OCI-M2 (cell line): Measurements from ENCODE around the gene ALPK3.

Experiments
- DNase-seq: peaks from one replicate; lab custom pipeline; 2025; ENCODE audit not compliant: unreplicated experiment; lab: John Stamatoyannopoulos, UW

Gene ALPK3

DNA sequence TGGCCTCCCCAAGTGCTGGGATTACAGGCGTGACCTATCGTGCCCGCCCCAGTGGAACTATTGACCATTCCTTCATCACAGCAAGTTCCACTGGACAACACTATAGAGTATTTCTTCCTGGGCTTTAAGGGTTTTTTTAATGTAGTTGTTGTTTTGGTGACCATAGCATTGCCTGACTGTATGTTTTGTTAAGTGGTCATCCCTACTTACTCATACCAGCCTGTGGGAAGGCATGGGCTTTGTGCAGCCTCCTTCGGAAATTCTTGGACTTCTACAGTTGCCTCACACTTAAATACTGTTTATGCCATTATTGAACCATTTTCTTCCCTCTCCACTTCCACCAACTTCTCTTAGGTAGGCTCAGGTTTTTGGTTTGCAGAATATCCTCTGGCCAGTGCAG, 19.9 kb upstream of the ALPK3 start:
- no peak for DNase-seq

DNA sequence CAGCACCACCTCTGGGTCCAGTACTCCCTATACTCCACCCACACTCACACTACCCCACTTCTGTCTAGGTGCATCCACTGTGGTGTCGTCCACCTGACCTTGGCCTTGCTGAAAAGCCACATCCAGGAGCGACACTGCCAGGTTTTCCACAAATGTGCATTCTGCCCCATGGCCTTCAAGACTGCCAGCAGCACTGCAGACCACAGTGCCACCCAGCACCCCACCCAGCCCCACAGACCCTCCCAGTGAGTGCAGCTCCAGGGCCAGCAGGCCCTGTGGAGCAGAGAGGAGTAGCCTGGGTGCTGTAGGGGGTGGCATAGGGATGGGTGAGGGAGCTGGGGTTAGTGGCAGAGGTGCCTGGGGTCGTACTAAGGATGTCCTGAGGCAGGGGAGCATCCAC, 19.4 kb upstream of the ALPK3 start:
- DNase-seq: no peak

- DNase-seq: no peak
Measured at GRCh38 chr15:84798436-84798946, 18.7 kb upstream of the ALPK3 start.

DNA sequence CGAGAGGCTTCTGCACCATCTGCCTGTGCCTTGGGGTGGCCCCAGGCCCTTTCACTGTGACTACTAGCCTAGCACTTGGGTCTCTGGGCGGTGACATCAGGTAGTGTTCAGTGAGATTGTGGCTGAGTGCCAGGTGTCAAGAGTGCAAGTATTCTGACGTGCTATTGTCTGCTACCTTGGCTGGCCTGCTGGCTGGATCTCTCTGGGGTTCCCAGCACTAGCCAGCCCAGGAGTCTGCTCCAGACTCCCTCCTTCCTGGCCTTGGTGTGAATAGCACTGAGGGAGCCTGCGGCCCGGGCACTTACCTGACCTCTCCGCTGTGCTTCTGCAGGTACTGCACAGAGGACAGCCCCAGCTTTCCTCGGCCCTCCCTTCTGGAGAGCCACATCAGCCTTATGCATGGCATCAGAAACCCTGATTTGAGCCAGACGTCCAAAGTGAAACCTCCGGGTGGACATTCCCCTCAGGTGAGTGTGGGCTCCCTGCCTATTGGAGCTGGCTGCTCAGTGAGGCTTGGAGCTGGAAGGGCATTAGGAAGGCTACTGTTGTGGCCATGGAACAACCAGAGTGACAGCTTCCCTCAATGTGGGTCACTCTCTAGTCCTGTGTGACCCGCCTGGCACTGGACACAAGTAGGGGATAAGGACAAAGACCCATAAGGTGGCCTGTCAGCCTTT, 17.5 kb upstream of the ALPK3 start:
- DNase-seq: no peak

DNA sequence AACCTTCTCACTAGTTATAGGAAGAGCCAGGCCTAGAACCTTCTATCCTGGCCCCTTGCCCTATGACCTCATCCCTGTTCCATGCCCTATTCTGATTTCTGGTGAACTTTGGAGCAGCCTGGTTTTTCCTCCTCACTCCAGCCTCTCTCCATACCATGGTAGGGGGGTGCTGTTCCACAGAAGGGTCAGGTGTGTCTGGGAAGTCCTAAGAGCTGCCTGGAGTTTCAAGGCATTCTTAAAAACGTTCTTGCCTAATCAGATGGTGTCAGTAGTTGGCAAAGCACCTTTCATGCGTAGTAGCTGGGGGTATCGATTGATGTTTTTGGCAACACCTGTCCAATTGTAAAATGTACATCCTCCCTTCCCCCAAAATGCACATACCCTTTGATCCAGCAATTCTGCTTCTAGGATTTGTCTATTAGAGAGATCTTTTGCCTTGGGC, 16.8 kb upstream of the ALPK3 start:
- no peak for DNase-seq

DNA sequence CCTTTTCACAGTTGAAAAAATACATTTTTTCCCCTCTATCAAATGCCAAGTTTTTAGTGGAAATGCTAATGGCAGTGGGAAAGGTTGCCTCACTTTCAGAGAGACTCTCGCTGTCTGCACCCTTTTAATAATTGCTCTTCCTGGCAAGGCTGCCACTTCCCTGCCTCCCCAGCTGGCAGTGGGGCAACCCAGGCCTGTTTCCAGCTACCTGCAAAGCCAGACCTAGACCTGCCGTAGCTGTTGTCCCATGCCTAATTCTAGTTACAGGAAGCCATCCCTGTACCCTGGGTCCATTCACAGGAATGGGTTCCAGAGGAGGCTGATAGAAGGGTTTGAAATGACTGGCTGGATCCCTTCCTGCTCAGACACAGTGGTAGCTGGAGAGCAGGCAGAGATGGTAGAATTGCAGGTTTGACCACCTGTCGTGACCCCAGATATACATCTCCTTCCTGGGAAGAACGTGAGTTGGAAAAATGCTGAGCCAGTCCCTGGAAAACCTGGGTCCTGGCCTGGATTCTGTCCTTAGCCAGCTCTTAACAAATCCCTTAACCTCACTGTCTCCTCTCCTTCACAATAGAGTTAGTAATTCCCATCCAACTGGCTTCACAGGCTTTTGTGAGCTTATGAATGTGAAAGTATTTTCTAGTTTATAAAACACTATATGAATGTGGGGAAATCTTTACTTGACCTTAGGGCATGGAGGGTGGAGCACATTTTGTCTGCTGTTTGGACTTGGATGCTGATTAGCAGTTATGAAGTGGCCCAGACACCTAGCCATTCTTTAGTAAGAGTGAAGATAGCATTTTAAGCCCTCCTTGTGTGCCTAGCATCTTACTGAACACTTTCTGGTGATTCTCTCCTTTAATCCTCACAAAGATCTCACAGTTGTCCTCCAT, 12.9 kb upstream of the ALPK3 start:
- no peak for DNase-seq

DNA sequence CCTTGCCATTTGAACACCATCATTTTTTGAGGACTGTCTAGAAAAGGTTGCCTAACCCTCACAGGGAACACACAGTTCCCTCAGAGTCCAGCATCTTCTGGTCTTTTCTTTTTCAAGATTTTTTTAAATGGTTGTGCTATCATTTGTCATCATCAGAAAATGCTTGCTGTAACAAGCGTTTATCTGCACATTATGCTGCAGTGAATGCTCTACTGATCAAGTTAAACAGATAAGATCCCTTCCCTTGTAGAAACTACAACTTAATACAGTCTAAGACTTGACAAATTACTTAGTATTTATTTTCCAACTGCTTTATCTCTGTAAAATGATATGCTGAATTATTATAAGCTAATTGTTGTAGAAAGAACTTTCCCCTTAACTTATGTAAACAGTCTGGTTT, 11.9 kb upstream of the ALPK3 start:
- DNase-seq: no peak

- no peak for DNase-seq
Measured at GRCh38 chr15:84807228-84807627, 9.9 kb upstream of the ALPK3 start.

GRCh38 chr15:84810073-84810840, 6.9 kb upstream of the ALPK3 start:
- no peak for DNase-seq

DNA sequence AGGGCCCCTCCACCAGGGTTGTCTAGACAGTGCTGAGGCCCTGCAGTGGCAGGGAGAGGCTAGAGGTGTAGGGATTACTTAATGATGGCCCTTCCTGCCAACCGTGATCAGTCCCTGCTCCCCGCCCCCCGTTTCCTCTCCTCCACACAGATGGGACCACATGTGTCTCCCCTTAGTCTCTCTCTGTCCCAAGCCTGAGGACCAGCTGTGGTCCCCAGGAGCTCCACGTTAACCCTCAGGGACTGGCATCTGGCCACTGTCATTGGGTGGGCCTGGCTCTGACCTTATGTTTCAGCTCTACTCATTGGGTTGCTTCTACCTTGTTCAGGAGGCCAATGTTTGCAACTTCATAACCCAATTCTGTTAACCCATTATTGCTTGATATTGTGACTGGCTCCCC, 6.0 kb upstream of the ALPK3 start:
- DNase-seq: no peak

- no peak for DNase-seq
Measured at GRCh38 chr15:84811828-84812227, 5.3 kb upstream of the ALPK3 start.

- no peak for DNase-seq
Measured at GRCh38 chr15:84812842-84813241, 4.3 kb upstream of the ALPK3 start.

GRCh38 chr15:84813435-84813834, 3.7 kb upstream of the ALPK3 start:
- no peak for DNase-seq

- no peak for DNase-seq
Measured at GRCh38 chr15:84813931-84814330, 3.2 kb upstream of the ALPK3 start.

DNA sequence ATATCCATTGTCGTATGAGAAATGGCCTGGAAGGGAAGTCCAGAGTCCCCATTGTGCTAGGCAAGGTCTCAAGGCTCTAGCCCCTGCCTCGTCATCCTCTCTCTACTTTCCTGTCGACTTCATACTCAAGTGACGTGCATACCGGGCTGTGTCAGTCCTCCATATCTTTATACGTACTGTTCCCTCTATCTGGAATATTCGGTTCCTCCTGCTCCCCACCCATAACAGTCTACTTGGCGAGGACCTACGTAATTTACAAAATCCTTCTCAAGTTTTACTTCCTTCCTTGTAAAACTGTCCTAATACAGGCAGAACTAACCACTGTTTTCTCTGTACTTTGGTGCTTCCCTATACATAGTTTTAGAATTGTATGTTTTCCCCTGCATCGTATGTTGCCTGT, 2.2 kb upstream of the ALPK3 start:
- no peak for DNase-seq

- no peak for DNase-seq
Measured at GRCh38 chr15:84817466-84818081, 418 bp downstream of the ALPK3 start.

- no peak for DNase-seq
Measured at GRCh38 chr15:84818261-84819131, 1.3 kb downstream of the ALPK3 start.

GRCh38 chr15:84819291-84819768, 2.2 kb downstream of the ALPK3 start:
- no peak for DNase-seq

DNA sequence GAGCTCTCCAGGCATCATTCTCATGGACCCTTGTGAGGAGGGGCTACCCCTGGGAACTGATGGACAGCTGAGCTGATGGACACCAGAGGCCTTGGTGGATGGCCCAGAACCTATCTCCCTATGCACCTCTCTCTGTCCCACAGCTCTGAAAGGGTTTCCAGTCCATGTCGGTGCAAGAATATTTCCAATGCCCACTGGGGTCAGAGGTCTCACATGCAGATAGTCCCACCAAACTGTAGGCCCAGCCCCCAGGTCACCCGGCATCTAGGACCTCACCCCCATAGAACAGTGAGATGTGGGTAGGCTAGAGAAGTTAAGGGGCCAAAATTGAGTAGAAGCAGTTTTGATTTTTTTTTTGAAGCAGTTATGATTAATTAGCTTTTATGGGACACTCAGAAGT, 2.6 kb downstream of the ALPK3 start:
- DNase-seq: no peak

DNA sequence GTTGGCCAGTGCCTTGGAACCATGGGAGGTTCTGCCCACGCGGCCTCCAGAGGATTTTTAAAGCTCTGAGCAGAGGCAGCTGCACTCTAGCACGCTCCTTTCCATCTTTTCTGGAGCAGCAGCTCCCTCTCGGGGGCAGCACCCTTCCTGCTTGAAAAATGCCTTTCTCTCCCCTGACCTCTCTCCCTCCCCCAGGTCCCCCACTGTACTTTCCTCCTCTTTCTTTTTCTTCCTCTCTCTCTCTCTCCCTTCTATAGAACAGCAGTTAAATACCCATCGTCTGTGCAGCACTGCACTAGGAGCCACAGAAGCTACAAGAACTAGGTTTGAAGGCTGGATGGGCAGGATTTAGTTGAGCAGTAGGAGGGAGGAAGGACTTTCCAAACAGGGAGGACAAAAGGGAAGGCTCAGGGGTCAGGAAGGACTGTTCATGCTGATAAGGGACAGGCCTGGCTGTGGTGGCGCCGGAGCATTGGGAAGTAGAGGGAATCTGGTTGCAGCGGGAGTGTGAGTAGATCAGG, 4.4 kb downstream of the ALPK3 start:
- no peak for DNase-seq
